ENCODE data around the gene SND1. TPM values are rescaled to one million over a fixed set of nuclear protein-coding genes. Genes with fewer than 3 reads are reported as not detected.

Gene SND1
- polyA plus RNA-seq, 4 donors = 47.2 to 148 (median 92.2) TPM

GRCh38 chr7:128000854-128001265 lies 348.9 kb downstream of the SND1 start:
- DNase-seq = peak; percentile 50 to 75
- H3K36me3 ChIP-seq (ENCODE audit: control insufficient read depth in 3 of 3, insufficient read depth in 2 of 3, low read depth in 1 of 3, low read length in 3 of 3) = peaks cover 0 to 4% (median 3%) of the 10 kb centered on the region in 3 donors
- peak overlapping the region in 1 of 3 donors; percentile 12 for H3K27ac ChIP-seq (ENCODE audit: low read depth in 1 of 3, low read length in 2 of 3)
- H3K9me3 ChIP-seq (ENCODE audit: control insufficient read depth in 2 of 2, insufficient read depth in 1 of 2, low read depth in 1 of 2, low read length in 1 of 2) = no peaks in the 10 kb centered on the region
- H3K4me1 ChIP-seq (ENCODE audit: control insufficient read depth in 3 of 3, insufficient read depth in 2 of 3, low read depth in 1 of 3, low read length in 2 of 3) = peaks cover 2 to 29% (median 13%) of the 10 kb centered on the region in 3 donors
- 25 to 49% (median 33%) methylated on average over 6 of the region's 6 CpGs for WGBS, 3 donors
- H3K27me3 ChIP-seq (ENCODE audit: control insufficient read depth in 3 of 3, insufficient read depth in 3 of 3, low read length in 3 of 3) = no peaks in the 10 kb centered on the region
- FAIRE-seq = no peak
- no peak overlapping the region for H3K4me3 ChIP-seq (ENCODE audit: low read depth in 1 of 3, low read length in 3 of 3)

DNA sequence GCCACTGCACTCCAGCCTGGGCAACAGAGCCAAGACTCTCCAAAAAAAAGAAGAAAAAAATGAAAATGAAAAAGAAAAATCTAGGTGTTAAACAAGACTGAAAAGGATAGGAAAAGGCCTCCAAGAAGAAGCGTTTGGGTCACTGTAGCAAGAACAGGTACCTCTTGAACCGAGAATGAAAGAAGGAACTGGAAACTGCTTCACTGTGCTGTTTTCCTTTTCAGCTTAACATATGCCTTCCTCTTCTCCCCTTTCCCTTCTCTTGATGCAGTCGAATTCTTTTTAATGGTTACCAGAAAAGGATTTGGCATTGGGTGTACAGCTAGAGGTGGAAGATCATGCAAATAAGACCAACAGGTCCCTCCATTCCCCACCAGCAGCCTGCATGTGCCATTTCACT lies 351.2 kb downstream of the SND1 start:
- no peak overlapping the region for H3K27ac ChIP-seq (ENCODE audit: low read depth in 1 of 3, low read length in 2 of 3)
- H3K36me3 ChIP-seq (ENCODE audit: control insufficient read depth in 3 of 3, insufficient read depth in 2 of 3, low read depth in 1 of 3, low read length in 3 of 3) = peaks cover 0 to 9% (median 2%) of the 10 kb centered on the region in 3 donors
- no peaks in the 10 kb centered on the region for H3K9me3 ChIP-seq (ENCODE audit: control insufficient read depth in 2 of 2, insufficient read depth in 1 of 2, low read depth in 1 of 2, low read length in 1 of 2)
- DNase-seq = no peak
- peaks cover 2 to 39% (median 17%) of the 10 kb centered on the region in 3 donors for H3K4me1 ChIP-seq (ENCODE audit: control insufficient read depth in 3 of 3, insufficient read depth in 2 of 3, low read depth in 1 of 3, low read length in 2 of 3)
- no peak for FAIRE-seq
- no peaks in the 10 kb centered on the region for H3K27me3 ChIP-seq (ENCODE audit: control insufficient read depth in 3 of 3, insufficient read depth in 3 of 3, low read length in 3 of 3)
- no peak overlapping the region for H3K4me3 ChIP-seq (ENCODE audit: low read depth in 1 of 3, low read length in 3 of 3)
- WGBS, 3 donors = 82 to 96% (median 89%) methylated on average over 3 of the region's 3 CpGs

DNA sequence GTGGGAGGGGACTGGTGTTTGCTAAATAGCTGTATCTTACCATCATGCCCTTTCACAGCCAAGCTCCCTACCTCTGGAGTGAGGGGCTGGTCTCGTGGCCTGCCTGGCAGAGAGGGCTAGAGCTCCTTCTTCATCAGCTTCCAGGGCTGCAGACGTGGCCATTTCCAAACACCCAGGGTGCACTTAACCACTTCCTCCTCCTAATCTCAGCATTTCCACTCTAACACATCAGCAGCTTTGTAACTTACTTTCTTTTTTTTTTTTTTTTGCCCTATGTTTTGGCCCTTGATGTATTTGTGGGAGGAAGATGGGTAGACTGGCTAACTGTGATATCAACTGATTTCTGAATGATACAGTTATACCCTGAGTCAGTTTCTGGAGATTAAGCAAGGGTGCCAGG lies 351.8 kb downstream of the SND1 start:
- FAIRE-seq = no peak
- no peak for DNase-seq

GRCh38 chr7:128004623-128005022 lies 352.6 kb downstream of the SND1 start:
- Histone ChIP-seq H3K27me3 (ENCODE audit: control insufficient read depth in 3 of 3, insufficient read depth in 3 of 3, low read length in 3 of 3) (no peaks in the 10 kb centered on the region), H3K9me3 (ENCODE audit: control insufficient read depth in 2 of 2, insufficient read depth in 1 of 2, low read depth in 1 of 2, low read length in 1 of 2) (no peaks in the 10 kb centered on the region), H3K36me3 (ENCODE audit: control insufficient read depth in 3 of 3, insufficient read depth in 2 of 3, low read depth in 1 of 3, low read length in 3 of 3) (peaks cover 0 to 14% (median 2%) of the 10 kb centered on the region in 3 donors), H3K27ac (ENCODE audit: low read depth in 1 of 3, low read length in 2 of 3) (no peak overlapping the region), H3K4me3 (ENCODE audit: low read depth in 1 of 3, low read length in 3 of 3) (no peak overlapping the region), H3K4me1 (ENCODE audit: control insufficient read depth in 3 of 3, insufficient read depth in 2 of 3, low read depth in 1 of 3, low read length in 2 of 3) (peaks cover 1 to 35% (median 17%) of the 10 kb centered on the region in 3 donors)
- FAIRE-seq (no peak), DNase-seq (no peak)
- 82 to 85% (median 84%) methylated on average over 6 of the region's 6 CpGs for WGBS, 3 donors

More for the DNA sequence above, 351.8 kb downstream of the SND1 start:
- Histone ChIP-seq H3K9me3 (ENCODE audit: control insufficient read depth in 2 of 2, insufficient read depth in 1 of 2, low read depth in 1 of 2, low read length in 1 of 2) (no peaks in the 10 kb centered on the region), H3K27me3 (ENCODE audit: control insufficient read depth in 3 of 3, insufficient read depth in 3 of 3, low read length in 3 of 3) (no peaks in the 10 kb centered on the region), H3K36me3 (ENCODE audit: control insufficient read depth in 3 of 3, insufficient read depth in 2 of 3, low read depth in 1 of 3, low read length in 3 of 3) (peaks cover 0 to 11% (median 2%) of the 10 kb centered on the region in 3 donors), H3K27ac (ENCODE audit: low read depth in 1 of 3, low read length in 2 of 3) (no peak overlapping the region), H3K4me1 (ENCODE audit: control insufficient read depth in 3 of 3, insufficient read depth in 2 of 3, low read depth in 1 of 3, low read length in 2 of 3) (peaks cover 2 to 39% (median 17%) of the 10 kb centered on the region in 3 donors), H3K4me3 (ENCODE audit: low read depth in 1 of 3, low read length in 3 of 3) (no peak overlapping the region)
- 64 to 84% (median 69%) methylated on average over 2 of the region's 2 CpGs for WGBS, 3 donors

DNA sequence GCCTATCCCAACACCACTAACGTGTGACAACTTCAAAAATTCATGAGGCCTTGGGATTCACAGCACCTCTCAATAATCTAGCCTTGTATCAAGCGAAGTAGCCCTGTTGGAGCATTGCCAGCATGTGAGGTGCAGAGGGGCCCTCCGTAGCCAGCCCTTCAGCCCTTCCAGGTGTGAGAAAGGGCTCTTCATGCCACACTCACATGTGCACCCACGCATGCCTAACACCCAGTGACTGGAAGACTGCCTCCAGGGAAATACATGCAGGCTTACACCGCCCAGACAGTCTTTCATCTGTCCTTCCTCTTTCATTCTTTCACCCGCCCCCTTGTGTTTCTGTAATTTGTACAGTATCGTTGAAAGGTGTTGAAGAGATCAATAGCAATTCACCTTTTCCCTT lies 353.1 kb downstream of the SND1 start:
- WGBS, 3 donors = 64 to 84% (median 82%) methylated on average over 7 of the region's 7 CpGs
- no peaks in the 10 kb centered on the region for H3K27me3 ChIP-seq (ENCODE audit: control insufficient read depth in 3 of 3, insufficient read depth in 3 of 3, low read length in 3 of 3)

DNA sequence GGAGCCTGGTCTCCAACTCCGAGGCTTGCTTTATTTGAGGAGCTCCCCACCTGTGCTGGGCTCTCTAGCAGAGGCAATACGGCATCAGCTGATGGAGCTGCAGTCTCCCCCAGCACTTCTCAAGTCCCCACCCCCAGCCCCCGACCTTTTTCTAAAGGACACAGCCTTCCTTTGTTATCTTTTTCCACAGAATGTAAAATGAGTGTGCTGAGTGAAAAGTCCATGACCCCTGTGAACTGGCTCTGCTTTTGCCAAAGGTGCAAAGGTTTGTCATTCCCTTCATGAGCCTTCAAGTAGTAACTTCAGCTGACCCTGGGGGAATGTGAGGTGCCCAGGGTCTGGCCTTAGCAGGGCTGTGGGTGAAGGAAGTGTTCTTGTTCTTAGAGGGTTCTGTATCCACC lies 353.8 kb downstream of the SND1 start:
- Histone ChIP-seq H3K9me3 (ENCODE audit: control insufficient read depth in 2 of 2, insufficient read depth in 1 of 2, low read depth in 1 of 2, low read length in 1 of 2) (no peaks in the 10 kb centered on the region), H3K4me3 (ENCODE audit: low read depth in 1 of 3, low read length in 3 of 3) (no peak overlapping the region), H3K27ac (ENCODE audit: low read depth in 1 of 3, low read length in 2 of 3) (peak overlapping the region in 2 of 3 donors; percentile 9 to 51), H3K27me3 (ENCODE audit: control insufficient read depth in 3 of 3, insufficient read depth in 3 of 3, low read length in 3 of 3) (no peaks in the 10 kb centered on the region), H3K4me1 (ENCODE audit: control insufficient read depth in 3 of 3, insufficient read depth in 2 of 3, low read depth in 1 of 3, low read length in 2 of 3) (peaks cover 0 to 40% (median 17%) of the 10 kb centered on the region in 3 donors), H3K36me3 (ENCODE audit: control insufficient read depth in 3 of 3, insufficient read depth in 2 of 3, low read depth in 1 of 3, low read length in 3 of 3) (peaks cover 0 to 14% (median 2%) of the 10 kb centered on the region in 3 donors)
- WGBS, 3 donors = 13 to 59% (median 53%) methylated on average over 3 of the region's 3 CpGs
- FAIRE-seq (no peak), DNase-seq (peak; percentile 58 to 78)

More for the DNA sequence above, 353.1 kb downstream of the SND1 start:
- Histone ChIP-seq H3K4me3 (ENCODE audit: low read depth in 1 of 3, low read length in 3 of 3) (no peak overlapping the region), H3K4me1 (ENCODE audit: control insufficient read depth in 3 of 3, insufficient read depth in 2 of 3, low read depth in 1 of 3, low read length in 2 of 3) (peaks cover 0 to 37% (median 17%) of the 10 kb centered on the region in 3 donors), H3K36me3 (ENCODE audit: control insufficient read depth in 3 of 3, insufficient read depth in 2 of 3, low read depth in 1 of 3, low read length in 3 of 3) (peaks cover 0 to 14% (median 2%) of the 10 kb centered on the region in 3 donors), H3K27ac (ENCODE audit: low read depth in 1 of 3, low read length in 2 of 3) (peak overlapping the region in 1 of 3 donors; percentile 51), H3K9me3 (ENCODE audit: control insufficient read depth in 2 of 2, insufficient read depth in 1 of 2, low read depth in 1 of 2, low read length in 1 of 2) (no peaks in the 10 kb centered on the region)
- FAIRE-seq (no peak), DNase-seq (no peak)

DNA sequence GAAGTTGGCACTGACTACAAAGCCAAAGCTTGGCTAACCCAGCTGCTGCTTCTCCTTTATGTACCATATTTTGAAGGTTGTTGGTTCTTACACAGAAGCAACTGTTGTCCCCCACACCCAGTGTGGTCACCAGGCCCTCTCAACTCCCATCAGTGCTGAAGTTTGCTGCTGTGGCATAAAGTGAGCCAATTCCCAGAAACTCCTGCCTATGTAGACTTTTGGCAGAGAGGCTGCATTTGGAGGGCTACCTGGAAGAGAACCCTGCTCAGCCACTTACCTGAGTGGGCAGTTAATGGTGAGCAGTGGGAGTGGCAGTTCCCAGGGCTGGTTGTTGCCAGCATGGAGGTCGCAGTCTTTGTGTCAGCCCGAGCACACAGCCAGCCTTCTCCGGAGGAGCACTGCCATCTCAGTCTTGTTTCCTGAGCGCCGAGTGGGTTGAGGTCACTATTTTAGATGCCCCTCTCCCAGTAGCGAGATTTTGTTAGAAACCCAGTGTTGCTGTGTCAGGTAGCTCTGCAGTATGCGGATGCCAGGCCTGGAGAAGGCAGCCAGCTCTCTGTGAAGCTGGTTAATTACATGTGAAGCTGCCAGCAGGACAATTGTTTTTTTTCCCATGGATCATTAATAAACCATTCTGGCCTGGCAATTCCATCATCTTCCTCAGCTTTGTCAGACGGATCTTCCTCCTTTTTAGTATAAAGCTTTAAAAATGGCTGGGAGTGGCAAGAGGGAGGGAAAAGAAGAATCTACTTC lies 354.7 kb downstream of the SND1 start:
- no peaks in the 10 kb centered on the region for H3K9me3 ChIP-seq (ENCODE audit: control insufficient read depth in 2 of 2, insufficient read depth in 1 of 2, low read depth in 1 of 2, low read length in 1 of 2)
- H3K27me3 ChIP-seq (ENCODE audit: control insufficient read depth in 3 of 3, insufficient read depth in 3 of 3, low read length in 3 of 3) = no peaks in the 10 kb centered on the region
- H3K36me3 ChIP-seq (ENCODE audit: control insufficient read depth in 3 of 3, insufficient read depth in 2 of 3, low read depth in 1 of 3, low read length in 3 of 3) = peaks cover 0 to 14% (median 2%) of the 10 kb centered on the region in 3 donors
- no peak overlapping the region for H3K4me3 ChIP-seq (ENCODE audit: low read depth in 1 of 3, low read length in 3 of 3)
- H3K27ac ChIP-seq (ENCODE audit: low read depth in 1 of 3, low read length in 2 of 3) = no peak overlapping the region
- 95 to 97% (median 96%) methylated on average over 8 of the region's 8 CpGs for WGBS, 3 donors
- peaks cover 0 to 43% (median 17%) of the 10 kb centered on the region in 3 donors for H3K4me1 ChIP-seq (ENCODE audit: control insufficient read depth in 3 of 3, insufficient read depth in 2 of 3, low read depth in 1 of 3, low read length in 2 of 3)
- FAIRE-seq = no peak
- DNase-seq = no peak

DNA sequence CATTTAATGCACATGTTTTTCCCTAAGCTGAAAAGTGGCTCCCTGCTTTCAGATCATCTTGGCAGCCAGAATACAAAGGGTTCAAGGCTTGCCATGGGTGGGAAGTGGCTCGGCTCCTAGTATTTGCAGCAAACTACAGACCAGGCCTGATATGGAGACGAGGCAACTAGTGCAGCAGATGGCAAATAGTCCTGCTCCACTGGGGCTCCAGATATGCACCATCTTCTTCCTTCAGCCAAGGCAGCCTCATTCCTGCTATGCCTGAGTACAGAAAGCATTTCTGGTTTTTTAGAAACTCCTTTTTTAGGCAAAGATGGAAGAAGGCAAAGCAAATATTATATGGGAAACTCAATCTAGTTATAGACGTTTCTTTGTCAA lies 355.3 kb downstream of the SND1 start:
- H3K4me1 ChIP-seq (ENCODE audit: control insufficient read depth in 3 of 3, insufficient read depth in 2 of 3, low read depth in 1 of 3, low read length in 2 of 3) = peaks cover 0 to 43% (median 17%) of the 10 kb centered on the region in 3 donors
- no peak for FAIRE-seq

More for the DNA sequence above, 355.3 kb downstream of the SND1 start:
- Histone ChIP-seq H3K9me3 (ENCODE audit: control insufficient read depth in 2 of 2, insufficient read depth in 1 of 2, low read depth in 1 of 2, low read length in 1 of 2) (no peaks in the 10 kb centered on the region), H3K27me3 (ENCODE audit: control insufficient read depth in 3 of 3, insufficient read depth in 3 of 3, low read length in 3 of 3) (no peaks in the 10 kb centered on the region), H3K4me3 (ENCODE audit: low read depth in 1 of 3, low read length in 3 of 3) (no peak overlapping the region), H3K36me3 (ENCODE audit: control insufficient read depth in 3 of 3, insufficient read depth in 2 of 3, low read depth in 1 of 3, low read length in 3 of 3) (peaks cover 0 to 16% (median 2%) of the 10 kb centered on the region in 3 donors), H3K27ac (ENCODE audit: low read depth in 1 of 3, low read length in 2 of 3) (no peak overlapping the region)
- WGBS, 3 donors = 90 to 92% (median 92%) methylated on average over 3 of the region's 3 CpGs
- no peak for DNase-seq
